ENCODE results near the gene JUNB. TPM values are rescaled to one million over a fixed set of nuclear protein-coding genes. Genes with fewer than 3 reads are reported as not detected.
A peak's percentile ranks its signal among the peaks of the same experiment; 100 is the strongest.

JUNB gene
- total RNA-seq, 3 donors from 2014 or later (not counting 1 experiment from before 2014, with no cell fraction given) = 781 to 903 (median 859) TPM

GRCh38 chr19:12769689-12770088 is 21.6 kb upstream of the JUNB start:
- no peak overlapping the region for H3K4me3 ChIP-seq (ENCODE audit: low read length)
- H3K27ac ChIP-seq (ENCODE audit: low read length) = no peak overlapping the region
- ATAC-seq (no peak), DNase-seq (peak in 1 of 2 donors; percentile 78)
- WGBS (ENCODE audit: insufficient coverage) = 73% methylated on average over 37 of the region's 37 CpGs
- intact Hi-C loops (cut with micrococcal nuclease) = no loop called here
- Mint-ChIP-seq H3K27me3 (ENCODE audit: low read depth in 2 of 2) (no peaks in the 10 kb centered on the region), H3K9me3 (no peaks in the 10 kb centered on the region), H3K4me3 (no peak overlapping the region), H3K27ac (no peak overlapping the region), H3K36me3 (no peaks in the 10 kb centered on the region), H3K4me1 (peaks cover 0 to 9% of the 10 kb centered on the region in 2 donors)
- H3K36me3 ChIP-seq (ENCODE audit: control insufficient read depth, insufficient read depth, low read length) = no peaks in the 10 kb centered on the region
- TF ChIP-seq CTCF (IDR thresholded peaks at IDR 0.05) = no peak
- peaks cover 7% of the 10 kb centered on the region for H3K4me1 ChIP-seq (ENCODE audit: control insufficient read depth, insufficient read depth, low read length)
- no peaks in the 10 kb centered on the region for H3K9me3 ChIP-seq (ENCODE audit: control insufficient read depth, insufficient read depth, low read length)
- H3K27me3 ChIP-seq (ENCODE audit: control insufficient read depth, insufficient read depth, low read length) = no peaks in the 10 kb centered on the region

GRCh38 chr19:12770922-12771321 is 20.4 kb upstream of the JUNB start:
- Histone ChIP-seq H3K27me3 (ENCODE audit: control insufficient read depth, insufficient read depth, low read length) (no peaks in the 10 kb centered on the region), H3K4me1 (ENCODE audit: control insufficient read depth, insufficient read depth, low read length) (peaks cover 11% of the 10 kb centered on the region), H3K27ac (ENCODE audit: low read length) (no peak overlapping the region), H3K9me3 (ENCODE audit: control insufficient read depth, insufficient read depth, low read length) (no peaks in the 10 kb centered on the region), H3K36me3 (ENCODE audit: control insufficient read depth, insufficient read depth, low read length) (no peaks in the 10 kb centered on the region), H3K4me3 (ENCODE audit: low read length) (no peak overlapping the region)
- no peak for ATAC-seq
- intact Hi-C loops (cut with micrococcal nuclease) = no loop called here
- 98% methylated on average over 10 of the region's 13 CpGs for WGBS (ENCODE audit: insufficient coverage)
- Mint-ChIP-seq H3K36me3 (no peaks in the 10 kb centered on the region), H3K27ac (no peak overlapping the region), H3K4me1 (peaks cover 0 to 10% of the 10 kb centered on the region in 2 donors), H3K9me3 (no peaks in the 10 kb centered on the region), H3K27me3 (ENCODE audit: low read depth in 2 of 2) (no peaks in the 10 kb centered on the region), H3K4me3 (no peak overlapping the region)
- TF ChIP-seq CTCF (IDR thresholded peaks at IDR 0.05) = no peak
- no peak for DNase-seq

GRCh38 chr19:12772323-12772722 is 19.0 kb upstream of the JUNB start:
- Mint-ChIP-seq H3K27ac (no peak overlapping the region), H3K36me3 (no peaks in the 10 kb centered on the region), H3K9me3 (no peaks in the 10 kb centered on the region)

More at GRCh38 chr19:12772323-12772722, 19.0 kb upstream of the JUNB start:
- no peak overlapping the region for H3K27ac ChIP-seq (ENCODE audit: low read length)
- no peaks in the 10 kb centered on the region for H3K9me3 ChIP-seq (ENCODE audit: control insufficient read depth, insufficient read depth, low read length)
- no peak overlapping the region for H3K4me3 Mint-ChIP-seq
- no peaks in the 10 kb centered on the region for H3K27me3 Mint-ChIP-seq (ENCODE audit: low read depth in 2 of 2)
- peaks cover under 1 to 8% of the 10 kb centered on the region in 2 donors for H3K4me1 Mint-ChIP-seq
- intact Hi-C loops (cut with micrococcal nuclease) = no loop called here
- TF ChIP-seq CTCF (IDR thresholded peaks at IDR 0.05) = no peak
- no peaks in the 10 kb centered on the region for H3K36me3 ChIP-seq (ENCODE audit: control insufficient read depth, insufficient read depth, low read length)
- 86% methylated on average over 4 of the region's 4 CpGs for WGBS (ENCODE audit: insufficient coverage)
- H3K4me3 ChIP-seq (ENCODE audit: low read length) = no peak overlapping the region
- DNase-seq (no peak), ATAC-seq (no peak)
- peaks cover 16% of the 10 kb centered on the region for H3K4me1 ChIP-seq (ENCODE audit: control insufficient read depth, insufficient read depth, low read length)
- H3K27me3 ChIP-seq (ENCODE audit: control insufficient read depth, insufficient read depth, low read length) = no peaks in the 10 kb centered on the region
